ENCODE results near the gene TMEM30B.
"Not testable (repeated sequence)": the region's sequence is repeated elsewhere in the genome, so short reads cannot be mapped to it uniquely, and the experiment has no call there.

The TMEM30B gene, protein sequence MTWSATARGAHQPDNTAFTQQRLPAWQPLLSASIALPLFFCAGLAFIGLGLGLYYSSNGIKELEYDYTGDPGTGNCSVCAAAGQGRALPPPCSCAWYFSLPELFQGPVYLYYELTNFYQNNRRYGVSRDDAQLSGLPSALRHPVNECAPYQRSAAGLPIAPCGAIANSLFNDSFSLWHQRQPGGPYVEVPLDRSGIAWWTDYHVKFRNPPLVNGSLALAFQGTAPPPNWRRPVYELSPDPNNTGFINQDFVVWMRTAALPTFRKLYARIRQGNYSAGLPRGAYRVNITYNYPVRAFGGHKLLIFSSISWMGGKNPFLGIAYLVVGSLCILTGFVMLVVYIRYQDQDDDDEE

DNA sequence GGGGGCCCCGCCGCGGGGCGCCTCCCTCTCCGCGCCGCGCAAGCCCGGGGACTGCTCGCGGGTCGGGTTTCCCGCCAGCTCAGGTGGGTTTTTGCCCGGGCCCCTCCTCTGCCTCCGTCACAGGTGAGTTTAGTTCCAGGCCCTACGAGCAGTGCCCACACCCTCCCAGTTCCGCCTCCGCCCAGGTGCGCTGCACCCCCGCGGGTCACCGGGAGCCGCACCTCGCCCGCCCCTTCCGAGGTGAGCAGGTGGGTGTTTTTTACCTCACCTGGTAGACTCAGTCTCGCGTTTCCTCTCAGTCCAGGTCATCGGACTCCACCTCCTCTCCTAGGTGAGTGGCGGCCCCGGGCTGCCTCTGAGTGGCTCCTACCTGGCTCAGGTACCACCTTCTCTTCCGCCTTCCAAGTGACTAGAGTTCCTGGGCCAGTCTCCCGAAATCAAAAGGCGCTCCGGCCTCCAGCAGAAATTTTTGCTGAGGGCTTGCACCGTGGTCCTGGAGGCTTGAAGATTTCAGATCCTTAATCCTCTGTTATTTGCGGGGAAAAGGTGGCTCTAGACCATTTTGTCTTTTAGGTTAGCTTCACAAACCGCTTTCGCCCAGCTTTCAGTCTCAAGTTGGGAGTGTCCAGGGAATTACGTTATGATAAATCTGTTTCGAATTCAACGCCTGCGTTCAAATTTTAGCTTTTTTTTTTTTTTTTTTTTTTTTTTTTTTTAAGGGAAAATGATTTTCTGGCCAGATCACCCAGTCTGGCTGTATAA is at the start of gene TMEM30B:
Gene TMEM30B, minus strand, starts transcription at position 153 of the 762 bp plus-strand sequence. CDS start 191 bp downstream, outside the sequence.
- DNase-seq, result no peak

GRCh38 chr14:61330511-61330910 is 49.4 kb upstream of the TMEM30B start:
- no peak for DNase-seq

DNA sequence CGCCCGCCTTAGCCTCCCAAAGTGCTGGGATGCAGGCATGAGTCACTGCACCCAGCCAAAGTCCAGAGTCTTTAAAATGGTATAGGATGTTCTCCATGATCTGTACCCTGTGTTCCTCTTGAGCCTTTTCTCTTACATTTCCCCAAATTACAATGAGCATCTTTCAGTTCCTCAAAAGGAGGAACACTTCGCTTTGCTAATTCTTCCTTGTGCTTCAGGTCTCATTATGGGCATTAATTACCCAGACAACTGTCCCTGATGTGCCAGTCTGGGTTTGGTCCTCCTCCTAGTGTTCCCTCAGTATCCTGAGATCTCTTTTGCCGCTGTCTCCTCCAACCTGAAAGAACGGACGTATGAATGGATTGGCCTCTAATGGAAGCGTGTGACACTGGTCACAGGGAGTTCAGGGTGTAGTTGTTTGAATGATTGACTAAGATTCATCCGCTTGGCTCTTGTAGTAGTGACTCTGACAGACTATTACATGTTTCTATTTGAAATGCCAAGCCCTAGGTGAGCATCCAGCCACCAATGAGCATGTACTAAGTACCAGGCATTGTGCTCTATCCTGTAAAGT is 48.4 kb upstream of the TMEM30B start:
- DNase-seq, result no peak

GRCh38 chr14:61328626-61329262 is 47.6 kb upstream of the TMEM30B start:
- no peak for DNase-seq

DNA sequence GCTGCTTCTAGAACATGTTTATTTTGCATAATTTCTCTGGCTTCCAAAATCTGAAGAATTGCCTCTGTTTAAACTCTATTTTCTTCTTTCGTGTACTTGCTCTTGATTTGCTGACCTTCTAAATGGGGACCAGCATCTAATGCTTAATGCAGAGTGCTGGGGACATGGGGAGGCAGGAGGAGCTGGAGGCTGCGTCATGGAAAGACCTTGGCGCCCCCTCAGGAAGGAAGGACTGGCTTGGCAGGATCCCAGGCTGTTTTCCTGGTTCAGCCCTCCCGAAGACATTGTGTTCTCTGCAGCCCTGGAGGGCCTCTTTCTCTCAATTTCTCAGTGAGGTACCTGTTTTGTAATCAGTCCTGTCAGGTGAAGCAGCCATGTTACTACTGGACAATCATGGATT is 45.7 kb upstream of the TMEM30B start:
- no peak for DNase-seq

DNA sequence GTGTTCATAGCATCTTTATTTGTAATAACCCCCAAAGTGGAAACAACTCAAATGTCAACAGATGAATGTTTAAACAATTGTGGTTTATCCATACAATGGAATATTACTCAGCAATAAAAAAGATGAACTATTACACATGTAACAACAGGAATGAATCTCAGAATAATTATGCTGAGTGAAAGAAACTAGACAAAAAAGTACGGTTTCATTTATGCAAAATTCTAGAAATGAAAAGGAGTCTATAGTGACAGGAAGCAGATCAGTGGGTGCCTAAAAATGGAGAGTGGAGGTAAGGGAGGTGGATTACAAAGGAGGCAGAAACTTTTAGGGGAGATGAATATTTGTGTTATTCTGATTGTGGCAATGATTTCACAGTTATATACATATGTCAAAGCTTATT is 45.0 kb upstream of the TMEM30B start:
- no peak for DNase-seq

DNA sequence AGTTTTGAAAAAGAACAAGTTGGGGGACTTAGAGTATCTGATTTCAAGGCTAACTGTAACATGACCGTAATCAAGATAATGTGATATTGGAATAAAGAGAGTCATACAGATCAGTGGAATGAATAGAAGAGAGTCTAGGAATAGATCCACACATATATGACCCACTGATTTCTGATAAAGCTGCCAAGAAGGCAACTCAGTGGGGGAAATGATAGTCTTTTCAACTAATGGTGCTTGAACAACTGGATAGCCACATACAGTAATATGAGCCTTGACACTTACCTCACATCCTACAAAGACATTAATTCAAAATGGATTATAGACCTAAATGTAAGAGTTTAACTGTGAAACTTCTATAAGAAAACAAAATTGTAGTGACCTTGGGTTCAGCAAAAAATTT is 44.0 kb upstream of the TMEM30B start:
- no peak for DNase-seq

DNA sequence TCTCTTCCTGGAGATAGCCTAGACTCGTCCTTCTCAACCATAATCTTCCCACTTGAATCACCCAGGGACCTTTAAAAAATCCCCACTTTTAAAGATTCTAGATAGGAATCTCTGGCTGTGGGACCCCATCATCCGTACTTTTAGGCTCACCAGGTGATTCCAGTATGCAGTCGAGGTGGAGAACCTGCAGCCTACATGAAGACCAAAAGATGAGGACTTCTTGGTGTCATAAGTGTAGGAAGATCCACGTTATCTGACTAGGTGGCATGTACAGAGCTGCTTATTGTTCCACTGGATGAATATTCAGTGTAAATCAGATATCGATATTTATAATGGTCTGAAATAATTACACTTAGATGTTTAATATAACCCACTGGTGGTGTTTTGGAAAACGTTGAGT is 42.8 kb upstream of the TMEM30B start:
- no peak for DNase-seq

GRCh38 chr14:61322799-61323290 is 41.7 kb upstream of the TMEM30B start:
- no peak for DNase-seq

DNA sequence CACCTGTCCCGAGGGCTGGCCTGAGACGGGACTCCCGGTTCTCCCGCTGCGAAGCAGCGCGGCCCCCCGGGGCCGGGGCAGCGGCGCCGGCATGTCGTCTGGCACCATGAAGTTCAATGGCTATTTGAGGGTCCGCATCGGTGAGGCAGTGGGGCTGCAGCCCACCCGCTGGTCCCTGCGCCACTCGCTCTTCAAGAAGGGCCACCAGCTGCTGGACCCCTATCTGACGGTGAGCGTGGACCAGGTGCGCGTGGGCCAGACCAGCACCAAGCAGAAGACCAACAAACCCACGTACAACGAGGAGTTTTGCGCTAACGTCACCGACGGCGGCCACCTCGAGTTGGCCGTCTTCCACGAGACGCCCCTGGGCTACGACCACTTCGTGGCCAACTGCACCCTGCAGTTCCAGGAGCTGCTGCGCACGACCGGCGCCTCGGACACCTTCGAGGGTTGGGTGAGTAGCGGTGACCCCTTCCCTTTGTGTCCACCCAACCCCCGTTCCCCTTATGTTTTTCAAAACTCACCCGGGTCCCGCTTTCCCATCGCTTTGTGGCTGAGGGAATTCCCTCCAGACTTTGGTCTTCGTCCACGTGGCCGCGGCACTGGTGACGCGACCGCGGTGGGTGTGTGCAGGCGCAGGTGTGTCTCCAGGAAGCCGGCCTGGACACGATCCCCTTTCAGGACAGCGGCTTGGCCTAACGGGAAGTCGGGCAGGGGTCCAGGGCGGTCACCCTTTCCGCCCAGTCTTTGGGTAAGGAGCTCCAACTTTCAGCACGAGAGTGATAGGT is 41.1 kb upstream of the TMEM30B start:
- DNase-seq, result no peak

DNA sequence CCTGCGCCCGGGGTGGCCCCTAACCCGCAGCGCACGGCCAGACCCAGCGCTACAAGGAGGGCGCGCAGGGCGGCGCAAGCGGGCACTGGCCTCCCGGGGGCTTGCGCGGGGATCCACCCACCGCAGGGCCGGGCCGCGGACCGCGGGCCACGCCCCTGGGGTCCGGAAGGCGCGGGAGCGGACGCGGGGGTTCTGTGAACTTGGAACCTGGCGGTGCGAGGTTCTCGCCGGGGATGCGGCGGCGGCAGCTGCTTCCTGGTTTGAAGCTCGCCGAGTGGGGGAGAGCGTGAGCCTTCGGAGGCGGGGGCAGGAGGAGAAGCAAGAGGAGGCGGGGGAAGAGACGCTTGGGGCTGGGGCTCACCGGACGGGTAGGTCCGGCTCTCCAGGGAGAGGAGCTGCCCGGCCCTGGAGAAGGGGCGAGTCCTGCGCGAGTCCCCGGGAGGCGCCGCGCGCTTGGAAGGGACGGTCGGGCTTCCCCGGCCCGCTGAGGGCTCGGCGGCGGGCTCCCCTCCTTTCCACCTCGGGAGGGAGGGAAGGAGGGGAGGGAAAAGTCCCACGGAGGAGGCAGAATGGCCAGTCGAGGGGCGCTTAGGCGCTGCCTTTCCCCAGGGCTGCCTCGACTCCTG is 40.4 kb upstream of the TMEM30B start, which contains the start of gene PRKCH:
Gene PRKCH, plus strand, starts transcription at position 195 of the 626 bp plus-strand sequence. CDS start 523 bp downstream, outside the sequence.
- no peak for DNase-seq

- DNase-seq, result no peak
These were observed 39.8 kb upstream of the TMEM30B start for GRCh38 chr14:61320806-61321384.

DNA sequence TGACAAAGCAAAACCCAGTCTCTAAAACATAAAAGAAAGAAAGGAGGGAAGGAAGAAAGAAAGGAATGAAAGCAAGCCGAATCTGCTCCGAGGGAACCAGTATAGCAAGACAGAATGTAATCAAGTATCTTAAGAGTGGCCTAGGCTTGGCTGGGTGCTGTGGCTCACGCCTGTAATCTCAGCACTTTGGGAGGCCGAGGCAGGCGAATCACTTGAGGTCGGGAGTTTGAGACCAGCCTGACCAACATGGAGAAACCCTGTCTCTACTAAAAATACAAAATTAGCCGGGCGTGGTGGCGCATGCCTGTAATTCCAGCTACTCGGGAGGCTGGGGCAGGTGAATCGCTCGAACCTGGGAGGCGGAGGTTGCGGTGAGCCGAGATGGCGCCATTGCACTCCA is 39.0 kb upstream of the TMEM30B start:
- DNase-seq, result not testable (repeated sequence)

- no peak for DNase-seq
These were observed 38.6 kb upstream of the TMEM30B start for GRCh38 chr14:61319706-61320105.

DNA sequence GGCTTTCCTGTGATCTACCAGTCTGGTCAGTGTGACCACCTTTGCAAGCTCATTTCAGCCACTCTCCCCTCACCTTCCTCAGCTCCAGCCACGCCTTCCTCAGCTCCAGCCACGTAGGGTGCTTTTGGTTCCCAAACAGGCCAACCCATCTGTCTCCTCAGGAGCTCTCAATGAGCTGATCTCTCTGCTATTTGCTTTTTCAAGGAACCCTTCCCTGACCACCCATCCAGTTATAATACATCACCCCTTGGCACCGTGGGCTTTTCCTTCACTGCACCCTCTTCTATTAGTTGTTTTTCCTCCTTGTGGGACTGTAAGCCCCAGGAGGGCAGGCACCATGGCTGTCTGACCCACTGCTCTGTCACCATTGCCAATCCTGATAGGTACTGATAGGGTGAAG is 37.9 kb upstream of the TMEM30B start:
- no peak for DNase-seq

GRCh38 chr14:61315313-61315712 is 34.2 kb upstream of the TMEM30B start:
- no peak for DNase-seq

DNA sequence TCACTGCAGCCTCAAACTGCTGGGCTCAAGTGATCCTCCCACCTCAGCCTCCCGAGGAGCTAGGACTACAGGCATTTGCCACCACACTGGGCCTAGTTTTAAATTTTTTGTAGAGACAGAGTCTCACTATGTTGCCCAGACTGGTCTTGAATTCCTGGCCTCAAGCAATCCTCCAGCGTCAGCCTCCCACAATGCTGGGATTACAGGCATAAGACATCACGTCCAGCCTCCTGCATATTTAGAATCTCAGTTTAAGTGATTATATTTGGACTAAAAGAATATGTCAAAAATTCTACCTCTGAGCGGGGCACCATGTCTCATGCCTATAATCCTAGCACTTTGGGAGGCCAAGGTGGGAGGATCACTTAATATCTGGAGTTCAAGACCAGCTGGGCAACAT is 27.6 kb upstream of the TMEM30B start:
- DNase-seq, result not testable (repeated sequence)

DNA sequence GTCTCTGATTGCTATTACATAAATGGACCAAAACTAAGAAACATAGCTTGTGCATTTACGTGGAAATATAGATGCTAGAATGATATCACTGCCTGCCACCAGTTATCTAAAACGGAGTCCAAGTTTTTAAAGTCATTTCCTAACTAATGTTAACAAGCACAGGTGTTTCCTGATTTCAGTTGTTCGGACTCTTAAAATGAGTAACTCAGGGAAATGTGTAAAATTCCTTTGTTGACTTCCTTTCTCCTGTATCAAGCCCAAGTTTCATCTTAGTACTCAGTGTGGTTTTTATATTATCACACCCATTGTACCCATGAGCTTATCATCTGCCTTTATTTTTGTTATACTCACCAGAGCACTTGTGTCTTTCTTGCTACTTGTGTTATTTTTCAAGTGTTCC is 27.1 kb upstream of the TMEM30B start:
- no peak for DNase-seq

DNA sequence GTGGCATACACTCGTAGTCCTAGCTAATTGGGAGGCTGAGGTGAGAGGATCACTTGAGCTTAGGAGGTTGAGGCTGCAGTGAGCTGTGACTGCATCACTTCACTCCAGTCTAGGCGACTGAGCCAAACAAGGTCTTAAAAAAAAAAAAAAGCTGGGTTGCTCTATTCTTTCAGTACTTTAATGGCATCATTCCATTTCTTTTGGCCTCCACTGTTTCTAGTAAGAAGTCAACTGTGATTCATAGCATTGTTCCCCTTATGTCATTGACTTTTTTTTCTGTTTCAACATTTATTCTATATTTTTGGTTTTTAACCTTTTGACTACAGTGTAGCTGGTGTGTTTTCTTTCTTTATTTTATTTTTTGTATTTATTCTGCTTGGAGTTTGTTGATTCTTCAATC is 23.6 kb upstream of the TMEM30B start:
- DNase-seq, result no peak

DNA sequence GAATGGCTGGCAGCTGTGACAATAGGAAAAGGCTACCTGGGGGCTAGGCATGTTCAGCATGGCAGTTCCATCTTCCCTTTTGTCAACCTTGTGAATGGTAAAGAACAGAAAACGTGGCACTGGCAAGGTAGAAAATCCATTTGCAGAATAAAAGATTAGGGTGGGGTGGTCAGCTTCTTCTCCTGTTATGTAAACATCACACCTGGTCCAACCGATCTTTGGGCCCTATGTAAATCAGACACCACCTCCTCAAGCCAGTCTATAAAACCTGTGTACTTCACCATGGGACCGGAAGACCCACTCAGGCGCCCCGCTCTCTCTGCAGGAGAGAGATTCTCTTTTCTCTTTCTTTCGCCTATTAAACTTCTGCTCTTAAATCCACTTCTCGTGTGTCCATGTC is 19.6 kb upstream of the TMEM30B start:
- DNase-seq, result no peak

DNA sequence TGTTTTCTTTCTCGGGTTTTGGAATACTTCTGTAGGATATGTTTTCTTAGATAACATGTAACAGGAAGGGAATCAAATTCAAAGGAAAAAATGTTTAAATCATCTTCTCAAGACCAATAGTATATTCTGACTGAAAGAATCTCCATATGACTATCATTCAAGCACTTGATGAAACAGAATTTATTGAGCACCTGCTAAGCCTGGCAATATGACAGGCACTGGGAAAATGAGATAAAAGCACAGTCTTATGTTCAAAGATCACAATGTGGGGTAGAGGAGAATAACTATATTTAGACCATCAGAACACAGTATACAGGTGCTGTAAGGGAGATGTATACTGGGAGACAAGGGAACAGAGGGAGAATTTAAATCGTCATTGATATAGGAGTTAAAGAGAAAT is 19.1 kb upstream of the TMEM30B start:
- DNase-seq, result no peak
